ENCODE results near the gene EPAS1. TPM values are rescaled to one million over a fixed set of nuclear protein-coding genes. Genes with fewer than 3 reads are reported as not detected.
A peak's percentile ranks its signal among the peaks of the same experiment; 100 is the strongest.

EPAS1 gene
- total RNA-seq, 1 donor from 2014 or later = not detected

GRCh38 chr2:46385786-46386577 lies 88.8 kb downstream of the EPAS1 start:
- Mint-ChIP-seq H3K4me1 (ENCODE audit: low read depth, unreplicated experiment) (peaks cover 16% of the 10 kb centered on the region), H3K27me3 (ENCODE audit: unreplicated experiment) (peaks cover 2% of the 10 kb centered on the region), H3K4me3 (ENCODE audit: unreplicated experiment) (no peak overlapping the region), H3K9me3 (ENCODE audit: unreplicated experiment) (peaks cover 1% of the 10 kb centered on the region), H3K27ac (ENCODE audit: unreplicated experiment) (no peak overlapping the region), H3K36me3 (ENCODE audit: unreplicated experiment) (no peaks in the 10 kb centered on the region)
- peak; percentile 61 for DNase-seq
- TF ChIP-seq CTCF (IDR thresholded peaks at IDR 0.05; ENCODE audit: partially characterized antibody, unreplicated experiment) = no peak

- no peak for DNase-seq
- no peaks in the 10 kb centered on the region for H3K36me3 Mint-ChIP-seq (ENCODE audit: unreplicated experiment)
- H3K27me3 Mint-ChIP-seq (ENCODE audit: unreplicated experiment) = peaks cover 2% of the 10 kb centered on the region
- H3K4me3 Mint-ChIP-seq (ENCODE audit: unreplicated experiment) = no peak overlapping the region
- TF ChIP-seq CTCF (IDR thresholded peaks at IDR 0.05; ENCODE audit: partially characterized antibody, unreplicated experiment) = no peak
- H3K27ac Mint-ChIP-seq (ENCODE audit: unreplicated experiment) = no peak overlapping the region
- peaks cover 16% of the 10 kb centered on the region for H3K4me1 Mint-ChIP-seq (ENCODE audit: low read depth, unreplicated experiment)
- peaks cover 1% of the 10 kb centered on the region for H3K9me3 Mint-ChIP-seq (ENCODE audit: unreplicated experiment)
Observed at GRCh38 chr2:46386763-46387162, 89.6 kb downstream of the EPAS1 start.

GRCh38 chr2:46387292-46387691 lies 90.1 kb downstream of the EPAS1 start:
- Mint-ChIP-seq H3K4me1 (ENCODE audit: low read depth, unreplicated experiment) (peaks cover 16% of the 10 kb centered on the region), H3K27ac (ENCODE audit: unreplicated experiment) (no peak overlapping the region), H3K4me3 (ENCODE audit: unreplicated experiment) (no peak overlapping the region), H3K36me3 (ENCODE audit: unreplicated experiment) (no peaks in the 10 kb centered on the region), H3K27me3 (ENCODE audit: unreplicated experiment) (peaks cover 2% of the 10 kb centered on the region), H3K9me3 (ENCODE audit: unreplicated experiment) (peaks cover 1% of the 10 kb centered on the region)
- TF ChIP-seq CTCF (IDR thresholded peaks at IDR 0.05; ENCODE audit: partially characterized antibody, unreplicated experiment) = no peak
- no peak for DNase-seq

- H3K9me3 Mint-ChIP-seq (ENCODE audit: unreplicated experiment) = peaks cover 3% of the 10 kb centered on the region
- no peak overlapping the region for H3K4me3 Mint-ChIP-seq (ENCODE audit: unreplicated experiment)
- H3K27me3 Mint-ChIP-seq (ENCODE audit: unreplicated experiment) = peaks cover 1% of the 10 kb centered on the region
- no peak for TF ChIP-seq CTCF (IDR thresholded peaks at IDR 0.05; ENCODE audit: partially characterized antibody, unreplicated experiment)
- no peaks in the 10 kb centered on the region for H3K36me3 Mint-ChIP-seq (ENCODE audit: unreplicated experiment)
- no peak overlapping the region for H3K27ac Mint-ChIP-seq (ENCODE audit: unreplicated experiment)
- no peak for DNase-seq
- H3K4me1 Mint-ChIP-seq (ENCODE audit: low read depth, unreplicated experiment) = peaks cover 16% of the 10 kb centered on the region
Observed at GRCh38 chr2:46387886-46388515, 90.8 kb downstream of the EPAS1 start.

GRCh38 chr2:46388881-46389280 lies 91.7 kb downstream of the EPAS1 start:
- no peak for TF ChIP-seq CTCF (IDR thresholded peaks at IDR 0.05; ENCODE audit: partially characterized antibody, unreplicated experiment)
- H3K27me3 Mint-ChIP-seq (ENCODE audit: unreplicated experiment) = peaks cover 1% of the 10 kb centered on the region
- no peaks in the 10 kb centered on the region for H3K36me3 Mint-ChIP-seq (ENCODE audit: unreplicated experiment)
- peaks cover 18% of the 10 kb centered on the region for H3K4me1 Mint-ChIP-seq (ENCODE audit: low read depth, unreplicated experiment)
- peaks cover 3% of the 10 kb centered on the region for H3K9me3 Mint-ChIP-seq (ENCODE audit: unreplicated experiment)
- DNase-seq = no peak
- no peak overlapping the region for H3K27ac Mint-ChIP-seq (ENCODE audit: unreplicated experiment)
- H3K4me3 Mint-ChIP-seq (ENCODE audit: unreplicated experiment) = no peak overlapping the region

Data from glutamatergic neuron (in vitro differentiated cells).